Measurements from ENCODE around the gene NXPH1. TPM values are rescaled to one million over a fixed set of nuclear protein-coding genes. Genes with fewer than 3 reads are reported as not detected.

Gene NXPH1
- polyA plus RNA-seq, 2 donors: 0.02 TPM; not detected in 1

DNA sequence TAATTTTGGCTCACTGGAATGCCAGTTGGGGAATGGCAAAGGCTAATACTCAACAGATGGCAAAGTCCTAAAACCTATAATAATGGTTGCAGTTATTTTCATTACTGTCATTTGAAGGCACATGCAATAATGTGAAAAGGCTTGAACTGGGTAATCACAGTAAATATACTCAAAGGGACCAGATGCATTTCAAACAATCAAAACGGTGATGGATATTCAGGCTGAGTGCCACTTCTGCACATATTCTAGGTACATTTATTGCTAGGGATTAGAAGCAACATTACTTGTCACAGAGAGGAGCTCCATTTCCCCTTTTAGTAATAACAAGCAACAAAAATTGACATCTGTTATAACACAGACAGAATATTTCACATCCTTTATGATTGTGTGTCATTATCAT is 171.8 kb downstream of the NXPH1 start:
- Histone ChIP-seq H3K4me1 (ENCODE audit: control insufficient read depth in 2 of 2, insufficient read depth in 2 of 2, low read length in 1 of 2) (no peaks in the 10 kb centered on the region), H3K36me3 (ENCODE audit: control insufficient read depth in 2 of 2, insufficient read depth in 2 of 2, low read length in 1 of 2) (no peaks in the 10 kb centered on the region), H3K27ac (ENCODE audit: low read depth in 2 of 2, low read length in 1 of 2) (no peak overlapping the region), H3K27me3 (ENCODE audit: control insufficient read depth in 1 of 2, insufficient read depth in 2 of 2, low read length in 2 of 2) (no peaks in the 10 kb centered on the region), H3K4me3 (ENCODE audit: low read depth in 1 of 2, low read length in 2 of 2) (no peak overlapping the region), H3K9me3 (ENCODE audit: control insufficient read depth in 2 of 2, insufficient read depth in 1 of 2, low read depth in 1 of 2, low read length in 1 of 2) (no peaks in the 10 kb centered on the region)
- 63 to 73% methylated on average over 1 of the region's 1 CpG for WGBS, 2 donors

- Histone ChIP-seq H3K27ac (ENCODE audit: low read depth in 2 of 2, low read length in 1 of 2) (no peak overlapping the region), H3K27me3 (ENCODE audit: control insufficient read depth in 1 of 2, insufficient read depth in 2 of 2, low read length in 2 of 2) (no peaks in the 10 kb centered on the region)
- WGBS, 2 donors: 18 to 20% methylated on average over 1 of the region's 1 CpG
These were observed 179.2 kb downstream of the NXPH1 start for GRCh38 chr7:8612584-8612983.

DNA sequence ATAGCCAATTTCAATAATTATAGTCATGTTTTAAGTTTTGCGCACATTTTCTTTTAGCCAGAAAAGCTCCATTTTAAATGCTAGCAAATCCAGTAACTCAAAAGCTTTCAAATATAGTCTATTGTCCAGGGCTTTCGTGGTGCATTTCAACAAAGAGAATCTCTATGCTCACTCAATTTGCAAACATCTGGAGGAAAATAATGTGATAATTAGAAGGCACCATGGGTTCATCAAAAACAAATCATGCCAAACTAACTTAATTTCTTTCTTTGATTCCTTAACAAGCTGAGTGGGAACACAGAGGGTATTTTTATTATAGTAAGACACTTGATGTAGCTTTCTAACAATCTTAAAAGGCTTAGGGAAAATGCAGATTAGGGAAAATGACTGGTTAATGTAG is 179.8 kb downstream of the NXPH1 start:
- Histone ChIP-seq H3K4me1 (ENCODE audit: control insufficient read depth in 2 of 2, insufficient read depth in 2 of 2, low read length in 1 of 2) (no peaks in the 10 kb centered on the region), H3K4me3 (ENCODE audit: low read depth in 1 of 2, low read length in 2 of 2) (no peak overlapping the region), H3K36me3 (ENCODE audit: control insufficient read depth in 2 of 2, insufficient read depth in 2 of 2, low read length in 1 of 2) (no peaks in the 10 kb centered on the region), H3K27ac (ENCODE audit: low read depth in 2 of 2, low read length in 1 of 2) (no peak overlapping the region), H3K9me3 (ENCODE audit: control insufficient read depth in 2 of 2, insufficient read depth in 1 of 2, low read depth in 1 of 2, low read length in 1 of 2) (no peaks in the 10 kb centered on the region), H3K27me3 (ENCODE audit: control insufficient read depth in 1 of 2, insufficient read depth in 2 of 2, low read length in 2 of 2) (no peaks in the 10 kb centered on the region)
- WGBS, 2 donors: 71 to 75% methylated on average over 2 of the region's 2 CpGs

More at GRCh38 chr7:8612584-8612983, 179.2 kb downstream of the NXPH1 start:
- Histone ChIP-seq H3K9me3 (ENCODE audit: control insufficient read depth in 2 of 2, insufficient read depth in 1 of 2, low read depth in 1 of 2, low read length in 1 of 2) (no peaks in the 10 kb centered on the region), H3K4me3 (ENCODE audit: low read depth in 1 of 2, low read length in 2 of 2) (no peak overlapping the region), H3K36me3 (ENCODE audit: control insufficient read depth in 2 of 2, insufficient read depth in 2 of 2, low read length in 1 of 2) (no peaks in the 10 kb centered on the region), H3K4me1 (ENCODE audit: control insufficient read depth in 2 of 2, insufficient read depth in 2 of 2, low read length in 1 of 2) (no peaks in the 10 kb centered on the region)

GRCh38 chr7:8615019-8615418 is 181.6 kb downstream of the NXPH1 start:
- WGBS, 2 donors: 51 to 54% methylated on average over 5 of the region's 5 CpGs

DNA sequence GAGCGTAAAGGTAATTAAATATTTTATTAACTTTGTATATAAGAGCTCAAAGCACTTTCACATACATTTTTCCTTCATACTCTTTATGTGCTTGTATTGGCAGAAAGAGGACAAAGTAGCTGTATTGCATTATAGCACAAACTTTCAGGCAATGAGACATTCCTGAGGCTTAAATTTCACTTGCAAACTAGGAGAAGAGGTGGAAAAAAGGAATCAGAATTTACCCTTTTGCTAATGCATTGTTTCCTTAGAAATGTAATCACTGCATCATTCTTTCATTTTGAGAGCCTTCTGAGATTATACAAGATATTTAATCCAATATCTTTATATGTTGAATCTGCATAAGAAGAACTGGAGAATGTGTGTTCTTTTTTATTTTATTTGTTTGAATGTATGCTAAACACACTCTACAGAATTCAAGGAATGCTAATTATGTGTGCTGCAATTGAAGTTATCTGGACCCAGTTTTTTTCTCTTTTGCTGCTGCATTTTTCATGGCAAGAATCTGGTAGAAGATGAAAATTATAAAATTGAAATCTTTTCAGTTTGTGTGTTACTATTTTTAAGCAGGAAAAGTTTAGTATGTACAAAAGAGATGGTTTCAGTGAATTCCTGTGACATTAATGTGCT is 185.1 kb downstream of the NXPH1 start:
- Histone ChIP-seq H3K4me3 (ENCODE audit: low read depth in 1 of 2, low read length in 2 of 2) (no peak overlapping the region), H3K27me3 (ENCODE audit: control insufficient read depth in 1 of 2, insufficient read depth in 2 of 2, low read length in 2 of 2) (no peaks in the 10 kb centered on the region), H3K9me3 (ENCODE audit: control insufficient read depth in 2 of 2, insufficient read depth in 1 of 2, low read depth in 1 of 2, low read length in 1 of 2) (no peaks in the 10 kb centered on the region), H3K36me3 (ENCODE audit: control insufficient read depth in 2 of 2, insufficient read depth in 2 of 2, low read length in 1 of 2) (no peaks in the 10 kb centered on the region), H3K27ac (ENCODE audit: low read depth in 2 of 2, low read length in 1 of 2) (no peak overlapping the region), H3K4me1 (ENCODE audit: control insufficient read depth in 2 of 2, insufficient read depth in 2 of 2, low read length in 1 of 2) (no peaks in the 10 kb centered on the region)
- WGBS, 2 donors: 79 to 90% methylated on average over 1 of the region's 1 CpG

More at GRCh38 chr7:8615019-8615418, 181.6 kb downstream of the NXPH1 start:
- H3K36me3 ChIP-seq (ENCODE audit: control insufficient read depth in 2 of 2, insufficient read depth in 2 of 2, low read length in 1 of 2): no peaks in the 10 kb centered on the region
- no peaks in the 10 kb centered on the region for H3K4me1 ChIP-seq (ENCODE audit: control insufficient read depth in 2 of 2, insufficient read depth in 2 of 2, low read length in 1 of 2)
- H3K27ac ChIP-seq (ENCODE audit: low read depth in 2 of 2, low read length in 1 of 2): no peak overlapping the region
- no peak overlapping the region for H3K4me3 ChIP-seq (ENCODE audit: low read depth in 1 of 2, low read length in 2 of 2)
- no peaks in the 10 kb centered on the region for H3K27me3 ChIP-seq (ENCODE audit: control insufficient read depth in 1 of 2, insufficient read depth in 2 of 2, low read length in 2 of 2)
- H3K9me3 ChIP-seq (ENCODE audit: control insufficient read depth in 2 of 2, insufficient read depth in 1 of 2, low read depth in 1 of 2, low read length in 1 of 2): no peaks in the 10 kb centered on the region

DNA sequence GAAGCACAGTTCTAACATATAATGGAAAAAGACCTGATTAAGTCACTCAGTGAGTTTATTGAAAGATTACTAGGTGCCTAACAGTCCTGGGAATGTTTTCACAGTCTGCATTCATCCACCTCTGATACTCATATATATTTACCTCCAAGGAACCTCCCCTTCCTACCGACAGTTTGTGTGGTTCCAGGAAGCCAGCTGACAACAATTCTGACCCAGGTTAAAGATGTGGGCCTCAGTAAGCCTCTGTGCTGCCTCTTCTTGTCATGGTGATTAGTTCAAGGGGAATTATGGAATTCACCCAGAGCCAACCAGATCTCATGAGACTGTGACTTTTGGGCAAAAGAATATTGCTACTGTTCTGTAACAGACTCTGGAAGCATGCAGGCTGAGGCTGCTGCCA is 186.8 kb downstream of the NXPH1 start:
- no peak overlapping the region for H3K4me3 ChIP-seq (ENCODE audit: low read depth in 1 of 2, low read length in 2 of 2)
- 38 to 40% methylated on average over 1 of the region's 1 CpG for WGBS, 2 donors
- no peaks in the 10 kb centered on the region for H3K9me3 ChIP-seq (ENCODE audit: control insufficient read depth in 2 of 2, insufficient read depth in 1 of 2, low read depth in 1 of 2, low read length in 1 of 2)
- H3K4me1 ChIP-seq (ENCODE audit: control insufficient read depth in 2 of 2, insufficient read depth in 2 of 2, low read length in 1 of 2): no peaks in the 10 kb centered on the region
- no peaks in the 10 kb centered on the region for H3K36me3 ChIP-seq (ENCODE audit: control insufficient read depth in 2 of 2, insufficient read depth in 2 of 2, low read length in 1 of 2)
- H3K27me3 ChIP-seq (ENCODE audit: control insufficient read depth in 1 of 2, insufficient read depth in 2 of 2, low read length in 2 of 2): no peaks in the 10 kb centered on the region
- no peak overlapping the region for H3K27ac ChIP-seq (ENCODE audit: low read depth in 2 of 2, low read length in 1 of 2)

GRCh38 chr7:8625612-8626011 is 192.2 kb downstream of the NXPH1 start:
- H3K27me3 ChIP-seq (ENCODE audit: control insufficient read depth in 1 of 2, insufficient read depth in 2 of 2, low read length in 2 of 2): no peaks in the 10 kb centered on the region
- H3K9me3 ChIP-seq (ENCODE audit: control insufficient read depth in 2 of 2, insufficient read depth in 1 of 2, low read depth in 1 of 2, low read length in 1 of 2): no peaks in the 10 kb centered on the region
- H3K36me3 ChIP-seq (ENCODE audit: control insufficient read depth in 2 of 2, insufficient read depth in 2 of 2, low read length in 1 of 2): no peaks in the 10 kb centered on the region
- no peak overlapping the region for H3K4me3 ChIP-seq (ENCODE audit: low read depth in 1 of 2, low read length in 2 of 2)
- no peaks in the 10 kb centered on the region for H3K4me1 ChIP-seq (ENCODE audit: control insufficient read depth in 2 of 2, insufficient read depth in 2 of 2, low read length in 1 of 2)
- no peak overlapping the region for H3K27ac ChIP-seq (ENCODE audit: low read depth in 2 of 2, low read length in 1 of 2)

GRCh38 chr7:8627325-8627724 is 193.9 kb downstream of the NXPH1 start:
- 48 to 58% methylated on average over 2 of the region's 2 CpGs for WGBS, 2 donors
- Histone ChIP-seq H3K4me3 (ENCODE audit: low read depth in 1 of 2, low read length in 2 of 2) (no peak overlapping the region), H3K27ac (ENCODE audit: low read depth in 2 of 2, low read length in 1 of 2) (no peak overlapping the region)

GRCh38 chr7:8628656-8629055 is 195.2 kb downstream of the NXPH1 start:
- Histone ChIP-seq H3K27me3 (ENCODE audit: control insufficient read depth in 1 of 2, insufficient read depth in 2 of 2, low read length in 2 of 2) (no peaks in the 10 kb centered on the region), H3K27ac (ENCODE audit: low read depth in 2 of 2, low read length in 1 of 2) (no peak overlapping the region), H3K4me3 (ENCODE audit: low read depth in 1 of 2, low read length in 2 of 2) (no peak overlapping the region), H3K4me1 (ENCODE audit: control insufficient read depth in 2 of 2, insufficient read depth in 2 of 2, low read length in 1 of 2) (no peaks in the 10 kb centered on the region), H3K9me3 (ENCODE audit: control insufficient read depth in 2 of 2, insufficient read depth in 1 of 2, low read depth in 1 of 2, low read length in 1 of 2) (no peaks in the 10 kb centered on the region), H3K36me3 (ENCODE audit: control insufficient read depth in 2 of 2, insufficient read depth in 2 of 2, low read length in 1 of 2) (no peaks in the 10 kb centered on the region)
- WGBS, 2 donors: 76 to 85% methylated on average over 7 of the region's 7 CpGs

More at GRCh38 chr7:8627325-8627724, 193.9 kb downstream of the NXPH1 start:
- Histone ChIP-seq H3K4me1 (ENCODE audit: control insufficient read depth in 2 of 2, insufficient read depth in 2 of 2, low read length in 1 of 2) (no peaks in the 10 kb centered on the region), H3K9me3 (ENCODE audit: control insufficient read depth in 2 of 2, insufficient read depth in 1 of 2, low read depth in 1 of 2, low read length in 1 of 2) (no peaks in the 10 kb centered on the region), H3K36me3 (ENCODE audit: control insufficient read depth in 2 of 2, insufficient read depth in 2 of 2, low read length in 1 of 2) (no peaks in the 10 kb centered on the region), H3K27me3 (ENCODE audit: control insufficient read depth in 1 of 2, insufficient read depth in 2 of 2, low read length in 2 of 2) (no peaks in the 10 kb centered on the region)

DNA sequence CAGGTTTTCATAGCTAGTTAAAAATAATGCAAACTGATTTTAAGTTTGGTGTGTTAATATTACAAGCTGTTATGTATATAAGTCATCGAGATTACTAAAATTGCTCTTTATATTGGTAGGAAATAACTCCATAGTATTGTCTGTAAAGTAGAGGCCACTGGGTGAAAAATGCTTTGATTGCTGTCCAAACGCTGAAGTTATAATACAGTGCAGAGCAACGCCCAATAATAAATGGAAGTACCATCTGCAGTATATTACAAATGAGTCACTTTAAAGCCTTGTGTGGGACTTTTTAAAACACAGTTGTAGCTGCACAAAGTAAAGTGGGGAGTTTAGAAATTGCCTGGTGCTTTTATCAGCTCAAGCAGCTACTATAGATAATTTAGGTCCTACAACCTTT is 196.1 kb downstream of the NXPH1 start:
- Histone ChIP-seq H3K9me3 (ENCODE audit: control insufficient read depth in 2 of 2, insufficient read depth in 1 of 2, low read depth in 1 of 2, low read length in 1 of 2) (peaks cover 0 to 3% of the 10 kb centered on the region in 2 donors), H3K27me3 (ENCODE audit: control insufficient read depth in 1 of 2, insufficient read depth in 2 of 2, low read length in 2 of 2) (no peaks in the 10 kb centered on the region), H3K4me3 (ENCODE audit: low read depth in 1 of 2, low read length in 2 of 2) (no peak overlapping the region), H3K27ac (ENCODE audit: low read depth in 2 of 2, low read length in 1 of 2) (no peak overlapping the region), H3K36me3 (ENCODE audit: control insufficient read depth in 2 of 2, insufficient read depth in 2 of 2, low read length in 1 of 2) (no peaks in the 10 kb centered on the region), H3K4me1 (ENCODE audit: control insufficient read depth in 2 of 2, insufficient read depth in 2 of 2, low read length in 1 of 2) (no peaks in the 10 kb centered on the region)
- 37 to 42% methylated on average over 3 of the region's 3 CpGs for WGBS, 2 donors

Data from esophagus (tissue), 2 donors.